SK-N-SH (cell line): ENCODE results near the gene TBL1XR1. TPM values are rescaled to one million over a fixed set of nuclear protein-coding genes. Genes with fewer than 3 reads are reported as not detected.

Source experiments
- CTCF ChIA-PET: fragments of 300-600, 350-600 bp; formaldehyde crosslinking; extraction: SDS; loops from one replicate; lab custom pipeline; 2021; lab: Yijun Ruan, JAX
- POLR2A ChIA-PET: fragments of 350-600 bp; sonication (Branson Sonifier 250); formaldehyde crosslinking; extraction: SDS; loops from one replicate; lab custom pipeline; 2020; ENCODE audit warnings: antibody characterized with exemption, inconsistent platforms; lab: Yijun Ruan, JAX
- DNase-seq: peaks from one replicate; pipeline ENCODE4 v3.0.0; 2012
- H2AFZ ChIP-seq: fragments of 200-600 bp; sonication (generic); 2 replicates; pipeline ENCODE4 v1.8.1; 2016; ENCODE audit warnings: antibody characterized with exemption, mild to moderate bottlenecking, low read depth
- H3F3A ChIP-seq: fragments of 200-600 bp; sonication (generic); replicated peaks from 2 replicates; pipeline ENCODE3; 2016; ENCODE audit warnings: antibody characterized with exemption, mild to moderate bottlenecking; ENCODE audit not compliant: insufficient read depth
- H3K27ac ChIP-seq, 2 experiments: fragments of 200-500 bp in 1 of 2; fragments of 200-600 bp in 1 of 2; sonication (Bioruptor generic) in 1 of 2; sonication (generic), shearing (Covaris generic) in 1 of 2; 2 replicates each; pipeline versions ENCODE4 v1.5.1 to v1.6.1; 2014 to 2016; ENCODE audit warnings: low read depth in 2 of 2, inconsistent platforms in 1 of 2, low read length in 1 of 2, mild to moderate bottlenecking in 1 of 2, mixed read lengths in 1 of 2
- H3K27me3 ChIP-seq: fragments of 200-600 bp; sonication (generic), shearing (Covaris generic); 2 replicates; pipeline ENCODE4 v1.6.1; 2016; ENCODE audit warnings: mixed run types; ENCODE audit not compliant: insufficient read depth
- H3K36me3 ChIP-seq, 2 experiments: fragments of 200-500 bp in 1 of 2; fragments of 200-600 bp in 1 of 2; sonication (Bioruptor generic) in 1 of 2; sonication (generic) in 1 of 2; replicated peaks in 1 of 2; 2 replicates each; pipeline versions ENCODE3 to v1.5.1; 2014 to 2016; ENCODE audit warnings: low read length in 1 of 2, mild to moderate bottlenecking in 1 of 2; ENCODE audit not compliant: insufficient read depth in 2 of 2, control insufficient read depth in 1 of 2
- H3K4me1 ChIP-seq, 2 experiments: fragments of 200-500 bp in 1 of 2; fragments of 200-600 bp in 1 of 2; sonication (Bioruptor generic) in 1 of 2; sonication (generic), shearing (Covaris generic) in 1 of 2; 2 replicates each; pipeline versions ENCODE4 v1.5.1 to v1.6.1; 2014 to 2016; ENCODE audit warnings: low read depth in 1 of 2, low read length in 1 of 2, mixed run types in 1 of 2; ENCODE audit not compliant: insufficient read depth in 2 of 2, control insufficient read depth in 1 of 2
- H3K4me2 ChIP-seq: fragments of 200-600 bp; sonication (generic), shearing (Covaris generic); 2 replicates; pipeline ENCODE4 v1.6.1; 2017; ENCODE audit warnings: mixed run types
- H3K4me3 ChIP-seq, 2 experiments: fragments of 200-500 bp in 1 of 2; fragments of 200-600 bp in 1 of 2; sonication (Bioruptor generic) in 1 of 2; sonication (generic), shearing (Covaris generic) in 1 of 2; 2 replicates each; pipeline versions ENCODE4 v1.5.1 to v1.8.1; 2014 to 2016; ENCODE audit warnings: low read depth in 2 of 2, inconsistent platforms in 1 of 2, low read length in 1 of 2, mild to moderate bottlenecking in 1 of 2, mixed read lengths in 1 of 2, moderate library complexity in 1 of 2
- H3K79me2 ChIP-seq: fragments of 200-600 bp; sonication (generic); 2 replicates; pipeline ENCODE4 v1.8.1; 2017; ENCODE audit warnings: mild to moderate bottlenecking; ENCODE audit not compliant: insufficient read depth
- H3K9ac ChIP-seq: fragments of 200-600 bp; sonication (generic); 2 replicates; pipeline ENCODE4 v1.6.1; 2017; ENCODE audit warnings: mixed run types
- H3K9me2 ChIP-seq: fragments of 200-600 bp; sonication (generic); 2 replicates; pipeline ENCODE4 v1.6.1; 2017; ENCODE audit warnings: mixed run types
- H3K9me3 ChIP-seq: fragments of 200-600 bp; sonication (generic); 2 replicates; pipeline ENCODE4 v1.6.1; 2017; ENCODE audit warnings: mixed run types, mild to moderate bottlenecking, moderate library complexity
- H4K20me1 ChIP-seq: fragments of 200-600 bp; sonication (generic); 2 replicates; pipeline ENCODE4 v1.6.1; 2017; ENCODE audit warnings: mild to moderate bottlenecking, mixed run types; ENCODE audit not compliant: insufficient read depth
- CHD2 ChIP-seq: fragments of 150-350 bp; IDR thresholded peaks from 2 replicates; pipeline ENCODE4 v1.6.1; 2018; ENCODE audit warnings: low read length; ENCODE audit not compliant: partially characterized antibody
- EZH2phosphoT487 ChIP-seq: fragments of 200-600 bp; sonication (generic); IDR thresholded peaks from 2 replicates; pipeline ENCODE4 v1.6.1; 2017; ENCODE audit warnings: low read depth, mixed run types, mild to moderate bottlenecking, antibody characterized with exemption, moderate library complexity, borderline replicate concordance
- FOXM1 ChIP-seq: IDR thresholded peaks from 2 replicates; pipeline ENCODE4 v1.4.0; 2012; ENCODE audit warnings: low read depth, mild to moderate bottlenecking
- GABPA ChIP-seq: IDR thresholded peaks from 2 replicates; pipeline ENCODE4 v1.4.0; 2012; ENCODE audit warnings: low read depth, mild to moderate bottlenecking
- JUND ChIP-seq: IDR thresholded peaks from 2 replicates; pipeline ENCODE4 v1.4.0; 2012
- NRF1 ChIP-seq: IDR thresholded peaks from 2 replicates; pipeline ENCODE4 v1.6.1; 2012; ENCODE audit warnings: low read depth, mild to moderate bottlenecking, low read length
- RAD21 ChIP-seq: IDR thresholded peaks from 2 replicates; pipeline ENCODE4 v1.6.1; 2012; ENCODE audit warnings: mild to moderate bottlenecking, low read length
- TAF1 ChIP-seq: IDR thresholded peaks from 2 replicates; pipeline ENCODE4 v1.6.1; 2012; ENCODE audit warnings: low read depth, mild to moderate bottlenecking, low read length, moderate library complexity, borderline replicate concordance
- TCF12 ChIP-seq: IDR thresholded peaks from 2 replicates; pipeline ENCODE4 v1.4.0; 2012
- YY1 ChIP-seq: IDR thresholded peaks from 2 replicates; pipeline ENCODE4 v1.4.0; 2012; ENCODE audit warnings: low read depth, mild to moderate bottlenecking
- WGBS: methylation state at CpG from one replicate; pipeline ENCODE4 v1.1.6; 2017; ENCODE audit warnings: low lambda C conversion rate; 5-methylcytosine and 5-hydroxymethylcytosine counted together
- polyA plus RNA-seq, 3 experiments: library from polyadenylated mRNA; depleted of rRNA; stranded (reverse); fragments of >200 nt; gene quantifications; 2 replicates each; pipeline ENCODE4 v1.2.3, GENCODE V29; 2012
- TF ChIP-seq, protein P1 (sequence below): IDR thresholded peaks from 2 replicates; pipeline ENCODE4 v1.4.0; 2012; ENCODE audit warnings: low read depth, borderline replicate concordance
- TF ChIP-seq, protein P2 (sequence below): IDR thresholded peaks from 2 replicates; pipeline ENCODE4 v1.4.0; 2012; ENCODE audit warnings: low read depth, borderline replicate concordance
- TF ChIP-seq, protein P3 (sequence below): fragments of 200-600 bp; sonication (generic); IDR thresholded peaks from 2 replicates; pipeline ENCODE4 v1.6.1; 2017; ENCODE audit warnings: antibody characterized with exemption, mild to moderate bottlenecking, moderate library complexity
- TF ChIP-seq, protein P4 (sequence below): fragments of 150-350 bp; IDR thresholded peaks from 2 replicates; pipeline ENCODE4 v1.6.1; 2016; ENCODE audit warnings: mild to moderate bottlenecking, low read depth, low read length
- TF ChIP-seq, protein P5 (sequence below): IDR thresholded peaks from 2 replicates; pipeline ENCODE4 v1.4.0; 2012; ENCODE audit warnings: low read depth

Gene TBL1XR1
- polyA plus RNA-seq, 1 of the 3 experiments (the other 2 are of a cell fraction): 20.9 TPM

DNA sequence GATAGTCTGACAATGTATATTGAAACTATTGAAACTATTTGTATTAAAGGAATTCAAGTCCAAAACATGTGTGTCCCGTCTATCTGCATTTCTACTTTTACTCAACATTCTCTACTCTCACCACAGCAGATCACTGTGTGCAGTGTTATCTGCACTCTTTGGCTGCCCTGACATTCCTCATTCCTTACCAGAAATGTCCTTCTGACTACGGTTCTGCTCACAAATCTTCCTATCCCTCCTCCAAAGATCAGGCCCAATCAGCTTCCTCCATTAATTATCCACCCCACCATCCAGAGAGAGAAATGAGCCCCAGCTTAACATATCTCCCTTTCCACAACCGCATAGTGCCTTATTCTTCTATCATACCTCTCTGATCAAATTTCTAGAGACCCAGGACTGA is 94.7 kb downstream of the TBL1XR1 start:
- DNase-seq: no peak
- no peaks in the 10 kb centered on the region for H3K9me2 ChIP-seq
- H3K4me2 ChIP-seq: no peak overlapping the region
- peaks cover 0 to 4% of the 10 kb centered on the region in 2 experiments for H3K36me3 ChIP-seq
- 76% methylated on average over 3 of the region's 3 CpGs for WGBS
- POLR2A ChIA-PET: no interaction called here
- H4K20me1 ChIP-seq: peaks cover 93% of the 10 kb centered on the region
- H3K9me3 ChIP-seq: no peaks in the 10 kb centered on the region
- H3K4me1 ChIP-seq: peaks cover 3 to 12% of the 10 kb centered on the region in 2 experiments; a peak in 3 of 4 replicates
- H3K79me2 ChIP-seq: peaks cover 98% of the 10 kb centered on the region
- CTCF ChIA-PET: interaction anchor here (1.3 kb wide), 1 partner anchor 17 kb away, joined by 4 read pairs; no protein-coding TSS in a partner anchor
- no peak for TF ChIP-seq TCF12
- TF ChIP-seq EZH2phosphoT487: no peak
- TF ChIP-seq, protein P1, sequence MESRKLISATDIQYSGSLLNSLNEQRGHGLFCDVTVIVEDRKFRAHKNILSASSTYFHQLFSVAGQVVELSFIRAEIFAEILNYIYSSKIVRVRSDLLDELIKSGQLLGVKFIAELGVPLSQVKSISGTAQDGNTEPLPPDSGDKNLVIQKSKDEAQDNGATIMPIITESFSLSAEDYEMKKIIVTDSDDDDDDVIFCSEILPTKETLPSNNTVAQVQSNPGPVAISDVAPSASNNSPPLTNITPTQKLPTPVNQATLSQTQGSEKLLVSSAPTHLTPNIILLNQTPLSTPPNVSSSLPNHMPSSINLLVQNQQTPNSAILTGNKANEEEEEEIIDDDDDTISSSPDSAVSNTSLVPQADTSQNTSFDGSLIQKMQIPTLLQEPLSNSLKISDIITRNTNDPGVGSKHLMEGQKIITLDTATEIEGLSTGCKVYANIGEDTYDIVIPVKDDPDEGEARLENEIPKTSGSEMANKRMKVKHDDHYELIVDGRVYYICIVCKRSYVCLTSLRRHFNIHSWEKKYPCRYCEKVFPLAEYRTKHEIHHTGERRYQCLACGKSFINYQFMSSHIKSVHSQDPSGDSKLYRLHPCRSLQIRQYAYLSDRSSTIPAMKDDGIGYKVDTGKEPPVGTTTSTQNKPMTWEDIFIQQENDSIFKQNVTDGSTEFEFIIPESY: no peak
- TF ChIP-seq NRF1: no peak
- TF ChIP-seq TAF1: no peak
- no peak for TF ChIP-seq CHD2
- TF ChIP-seq, protein P2, sequence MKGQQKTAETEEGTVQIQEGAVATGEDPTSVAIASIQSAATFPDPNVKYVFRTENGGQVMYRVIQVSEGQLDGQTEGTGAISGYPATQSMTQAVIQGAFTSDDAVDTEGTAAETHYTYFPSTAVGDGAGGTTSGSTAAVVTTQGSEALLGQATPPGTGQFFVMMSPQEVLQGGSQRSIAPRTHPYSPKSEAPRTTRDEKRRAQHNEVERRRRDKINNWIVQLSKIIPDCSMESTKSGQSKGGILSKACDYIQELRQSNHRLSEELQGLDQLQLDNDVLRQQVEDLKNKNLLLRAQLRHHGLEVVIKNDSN: no peak
- no peak for TF ChIP-seq JUND
- TF ChIP-seq FOXM1: no peak
- TF ChIP-seq RAD21: no peak
- H3K27ac ChIP-seq: no peak overlapping the region
- no peak overlapping the region for H3K4me3 ChIP-seq
- no peaks in the 10 kb centered on the region for H3K27me3 ChIP-seq
- no peak overlapping the region for H3K9ac ChIP-seq
- no peak overlapping the region for H2AFZ ChIP-seq
- H3F3A ChIP-seq: no peaks in the 10 kb centered on the region

DNA sequence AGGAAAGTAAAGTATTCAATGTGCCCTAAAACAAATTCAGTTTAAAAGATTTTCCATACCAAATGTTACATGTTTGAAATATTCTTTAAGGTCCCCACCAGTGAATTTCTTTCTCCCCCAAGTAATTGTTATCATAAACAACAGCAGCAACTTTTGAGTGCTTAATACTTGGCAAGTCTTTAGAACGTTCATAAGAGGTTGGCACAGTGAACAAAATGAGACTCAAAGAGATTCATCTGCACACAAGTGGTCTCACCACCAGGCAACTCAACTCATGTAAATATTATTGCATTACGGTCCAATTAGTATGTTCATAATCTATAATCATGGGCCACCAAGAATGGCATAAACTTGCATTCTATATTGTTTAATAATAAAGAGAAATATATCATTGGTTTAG is 98.7 kb downstream of the TBL1XR1 start:
- ChIA-PET CTCF (no interaction called here), POLR2A (no interaction called here)
- WGBS: 77% methylated on average over 2 of the region's 2 CpGs

More for the DNA sequence above, 98.7 kb downstream of the TBL1XR1 start:
- peaks cover 98% of the 10 kb centered on the region for H3K79me2 ChIP-seq
- TF ChIP-seq JUND: no peak
- TF ChIP-seq, protein P3, sequence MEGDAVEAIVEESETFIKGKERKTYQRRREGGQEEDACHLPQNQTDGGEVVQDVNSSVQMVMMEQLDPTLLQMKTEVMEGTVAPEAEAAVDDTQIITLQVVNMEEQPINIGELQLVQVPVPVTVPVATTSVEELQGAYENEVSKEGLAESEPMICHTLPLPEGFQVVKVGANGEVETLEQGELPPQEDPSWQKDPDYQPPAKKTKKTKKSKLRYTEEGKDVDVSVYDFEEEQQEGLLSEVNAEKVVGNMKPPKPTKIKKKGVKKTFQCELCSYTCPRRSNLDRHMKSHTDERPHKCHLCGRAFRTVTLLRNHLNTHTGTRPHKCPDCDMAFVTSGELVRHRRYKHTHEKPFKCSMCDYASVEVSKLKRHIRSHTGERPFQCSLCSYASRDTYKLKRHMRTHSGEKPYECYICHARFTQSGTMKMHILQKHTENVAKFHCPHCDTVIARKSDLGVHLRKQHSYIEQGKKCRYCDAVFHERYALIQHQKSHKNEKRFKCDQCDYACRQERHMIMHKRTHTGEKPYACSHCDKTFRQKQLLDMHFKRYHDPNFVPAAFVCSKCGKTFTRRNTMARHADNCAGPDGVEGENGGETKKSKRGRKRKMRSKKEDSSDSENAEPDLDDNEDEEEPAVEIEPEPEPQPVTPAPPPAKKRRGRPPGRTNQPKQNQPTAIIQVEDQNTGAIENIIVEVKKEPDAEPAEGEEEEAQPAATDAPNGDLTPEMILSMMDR: no peak
- TF ChIP-seq, protein P4, sequence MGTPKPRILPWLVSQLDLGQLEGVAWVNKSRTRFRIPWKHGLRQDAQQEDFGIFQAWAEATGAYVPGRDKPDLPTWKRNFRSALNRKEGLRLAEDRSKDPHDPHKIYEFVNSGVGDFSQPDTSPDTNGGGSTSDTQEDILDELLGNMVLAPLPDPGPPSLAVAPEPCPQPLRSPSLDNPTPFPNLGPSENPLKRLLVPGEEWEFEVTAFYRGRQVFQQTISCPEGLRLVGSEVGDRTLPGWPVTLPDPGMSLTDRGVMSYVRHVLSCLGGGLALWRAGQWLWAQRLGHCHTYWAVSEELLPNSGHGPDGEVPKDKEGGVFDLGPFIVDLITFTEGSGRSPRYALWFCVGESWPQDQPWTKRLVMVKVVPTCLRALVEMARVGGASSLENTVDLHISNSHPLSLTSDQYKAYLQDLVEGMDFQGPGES: no peak
- no peak for TF ChIP-seq YY1
- TF ChIP-seq TAF1: no peak
- TF ChIP-seq GABPA: no peak
- TF ChIP-seq, protein P5, sequence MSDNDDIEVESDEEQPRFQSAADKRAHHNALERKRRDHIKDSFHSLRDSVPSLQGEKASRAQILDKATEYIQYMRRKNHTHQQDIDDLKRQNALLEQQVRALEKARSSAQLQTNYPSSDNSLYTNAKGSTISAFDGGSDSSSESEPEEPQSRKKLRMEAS: no peak
- H3K9me2 ChIP-seq: no peaks in the 10 kb centered on the region
- DNase-seq: no peak
- no peak overlapping the region for H3K4me3 ChIP-seq
- peaks cover 3% of the 10 kb centered on the region for H3F3A ChIP-seq
- no peaks in the 10 kb centered on the region for H3K9me3 ChIP-seq
- no peaks in the 10 kb centered on the region; a peak in 1 of 4 replicates for H3K4me1 ChIP-seq
- peaks cover 0 to 17% of the 10 kb centered on the region in 2 experiments for H3K36me3 ChIP-seq
- H2AFZ ChIP-seq: no peak overlapping the region
- peaks cover 87% of the 10 kb centered on the region for H4K20me1 ChIP-seq
- no peak overlapping the region for H3K9ac ChIP-seq
- H3K27ac ChIP-seq: no peak overlapping the region
- no peak overlapping the region for H3K4me2 ChIP-seq
- no peaks in the 10 kb centered on the region for H3K27me3 ChIP-seq
